ENCODE data around the gene MARCHF10.

- TF ChIP-seq NFRKB (IDR thresholded peaks at IDR 0.05): no peak
- no peak for TF ChIP-seq CTBP1 (IDR thresholded peaks at IDR 0.05; ENCODE audit: borderline replicate concordance)
- TF ChIP-seq SP1 (IDR thresholded peaks at IDR 0.05): no peak
- no peak for TF ChIP-seq FOXA1 (IDR thresholded peaks at IDR 0.05)
- no peak for TF ChIP-seq FOXM1 (IDR thresholded peaks at IDR 0.05; ENCODE audit: borderline replicate concordance)
- TF ChIP-seq L3MBTL2 (conservative IDR thresholded peaks at IDR 0.05): no peak
- TF ChIP-seq HDGF (IDR thresholded peaks at IDR 0.05; ENCODE audit: borderline replicate concordance): no peak
- TF ChIP-seq ZNF384 (IDR thresholded peaks at IDR 0.05): no peak
- TF ChIP-seq LEF1 (IDR thresholded peaks at IDR 0.05; ENCODE audit: borderline replicate concordance): no peak
- TF ChIP-seq TARDBP (IDR thresholded peaks at IDR 0.05): no peak
- no peak for TF ChIP-seq SUZ12 (IDR thresholded peaks at IDR 0.05)
- no peak for TF ChIP-seq BHLHE40 (IDR thresholded peaks at IDR 0.05; ENCODE audit: borderline replicate concordance)
- TF ChIP-seq ARNT (IDR thresholded peaks at IDR 0.05): no peak
Observed at GRCh38 chr17:62822080-62822904, 14.2 kb upstream of the MARCHF10 start.
